Activated T-helper 9 cell treated with anti-CD3 and anti-CD28 coated beads, Interleukin-2, amount 50 U/mL, for 16 hours (primary cell): ENCODE data around the gene PTPRF.

ENCODE experiments used
- DNase-seq: peaks from one replicate; pipeline ENCODE4 v3.0.0-alpha.2; 2020; ENCODE audit warnings: low read depth

PTPRF gene

DNA sequence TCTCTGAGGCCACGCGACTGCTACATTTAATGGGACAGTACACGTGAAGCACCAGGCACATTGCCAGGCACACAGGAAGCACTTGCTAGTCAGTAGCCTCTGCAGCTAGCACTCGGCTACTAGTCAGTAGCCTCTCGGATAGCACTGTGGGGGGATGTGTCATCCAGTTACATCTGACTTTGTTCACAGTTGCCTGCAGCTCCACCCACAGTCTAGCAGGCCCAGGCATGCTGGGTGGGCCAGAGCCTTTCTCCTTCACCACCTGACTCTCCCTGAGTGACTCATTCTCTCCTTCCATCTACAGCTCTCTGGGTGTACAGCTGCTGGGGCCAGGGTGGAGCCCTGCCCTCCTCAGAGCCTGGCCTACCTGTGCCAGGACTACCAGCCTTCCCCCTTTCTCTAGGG is 51.5 kb downstream of the PTPRF start:
- no peak for DNase-seq

DNA sequence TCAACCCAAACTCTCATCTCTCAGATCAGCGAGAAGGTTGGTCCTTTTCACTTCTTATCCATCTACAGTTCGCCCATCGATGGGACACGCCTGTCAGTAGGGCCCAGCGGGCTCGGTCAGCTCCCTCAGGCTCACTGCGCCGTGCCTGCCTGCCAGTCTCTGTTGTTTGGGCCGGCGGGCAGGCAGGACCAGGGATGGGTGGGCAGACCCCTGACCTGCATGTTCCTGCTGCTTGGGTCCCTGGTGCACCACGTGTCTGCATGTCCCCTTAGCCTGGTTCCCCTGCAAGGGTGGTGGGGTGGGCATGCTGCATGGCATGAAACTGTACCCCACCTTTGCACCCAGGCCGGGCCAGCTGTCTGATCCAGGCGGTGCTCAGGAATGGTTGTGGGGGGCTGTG is 52.4 kb downstream of the PTPRF start:
- no peak for DNase-seq

- DNase-seq = no peak
Observed at GRCh38 chr1:43584204-43584603, 53.5 kb downstream of the PTPRF start.

- DNase-seq = no peak
Observed at GRCh38 chr1:43585557-43585956, 54.9 kb downstream of the PTPRF start.

GRCh38 chr1:43586136-43586731 is 55.6 kb downstream of the PTPRF start:
- no peak for DNase-seq

DNA sequence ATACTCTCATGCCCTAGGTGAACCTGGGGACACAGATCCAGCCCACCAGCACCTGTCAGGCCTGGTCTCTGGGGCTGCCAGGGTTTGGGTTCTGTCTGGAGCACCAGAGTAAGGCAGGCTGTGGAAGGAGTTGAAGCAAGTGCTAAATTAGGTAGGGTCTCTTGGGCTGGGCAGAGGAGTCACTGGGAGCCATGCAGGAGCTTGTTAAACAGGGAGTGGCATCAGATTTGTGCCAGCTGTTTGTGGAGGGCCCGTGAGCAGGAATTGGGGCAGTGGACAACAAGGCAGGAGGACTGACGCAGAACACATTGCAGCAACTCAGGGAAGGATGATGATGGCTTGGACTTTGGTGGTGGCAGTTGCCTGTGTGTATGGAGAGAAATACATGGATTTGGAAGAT is 56.3 kb downstream of the PTPRF start:
- DNase-seq = no peak

- DNase-seq = no peak
Observed at GRCh38 chr1:43587594-43587993, 56.9 kb downstream of the PTPRF start.

- DNase-seq = no peak
Observed at GRCh38 chr1:43588592-43588991, 57.9 kb downstream of the PTPRF start.

- DNase-seq = no peak
Observed at GRCh38 chr1:43590388-43590925, 59.8 kb downstream of the PTPRF start.

DNA sequence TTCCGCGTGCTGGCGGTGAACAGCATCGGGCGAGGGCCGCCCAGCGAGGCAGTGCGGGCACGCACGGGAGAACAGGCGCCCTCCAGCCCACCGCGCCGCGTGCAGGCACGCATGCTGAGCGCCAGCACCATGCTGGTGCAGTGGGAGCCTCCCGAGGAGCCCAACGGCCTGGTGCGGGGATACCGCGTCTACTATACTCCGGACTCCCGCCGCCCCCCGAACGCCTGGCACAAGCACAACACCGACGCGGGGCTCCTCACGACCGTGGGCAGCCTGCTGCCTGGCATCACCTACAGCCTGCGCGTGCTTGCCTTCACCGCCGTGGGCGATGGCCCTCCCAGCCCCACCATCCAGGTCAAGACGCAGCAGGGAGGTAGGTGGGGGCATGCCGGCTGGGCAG is 60.5 kb downstream of the PTPRF start:
- DNase-seq = no peak

DNA sequence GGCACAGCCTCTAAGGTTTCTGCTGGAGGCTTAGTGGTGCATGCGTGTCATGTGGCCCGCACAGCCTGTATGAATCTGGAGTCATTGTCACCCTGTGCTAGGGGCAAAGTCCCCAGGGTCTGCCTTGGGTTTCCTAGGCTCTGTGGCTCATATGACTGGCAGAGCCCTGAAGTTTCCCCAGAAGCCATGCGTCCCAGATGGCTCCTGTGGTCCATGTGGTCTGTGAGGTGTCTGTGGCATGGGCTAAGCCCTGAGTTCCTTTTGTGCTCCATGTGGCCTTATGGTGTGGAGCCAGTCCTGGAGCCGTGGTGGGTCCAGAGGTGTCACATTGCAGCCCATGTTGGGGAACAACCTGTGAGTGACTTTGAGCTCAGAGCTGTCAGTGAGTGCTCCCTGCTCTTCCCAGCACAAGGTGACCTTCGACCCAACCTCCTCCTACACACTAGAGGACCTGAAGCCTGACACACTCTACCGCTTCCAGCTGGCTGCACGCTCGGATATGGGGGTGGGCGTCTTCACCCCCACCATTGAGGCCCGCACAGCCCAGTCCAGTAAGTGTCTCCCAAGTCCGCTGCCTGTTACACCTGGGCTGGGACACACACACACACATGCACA is 61.5 kb downstream of the PTPRF start:
- no peak for DNase-seq

- no peak for DNase-seq
Observed at GRCh38 chr1:43592974-43593683, 62.4 kb downstream of the PTPRF start.

DNA sequence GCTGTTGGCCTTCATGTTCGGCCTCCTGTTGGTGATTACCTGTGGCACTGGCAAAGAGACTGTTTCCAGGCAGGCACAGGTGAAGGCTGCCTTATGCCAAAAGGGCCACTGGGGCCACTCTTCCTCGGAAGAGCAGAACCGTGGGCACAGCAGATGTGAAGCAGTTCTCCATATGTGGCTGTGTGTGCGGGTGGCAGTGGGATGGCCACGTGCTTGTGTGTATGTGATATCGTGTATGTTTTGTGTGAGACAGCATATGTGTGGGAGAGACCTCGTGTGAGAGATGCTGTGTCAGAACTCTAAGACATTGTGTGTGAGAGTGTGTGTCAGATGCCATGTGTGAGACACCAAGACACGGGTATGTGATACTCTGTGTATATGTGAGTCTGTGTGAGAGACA is 65.9 kb downstream of the PTPRF start:
- no peak for DNase-seq

- no peak for DNase-seq
Observed at GRCh38 chr1:43597028-43597427, 66.3 kb downstream of the PTPRF start.

DNA sequence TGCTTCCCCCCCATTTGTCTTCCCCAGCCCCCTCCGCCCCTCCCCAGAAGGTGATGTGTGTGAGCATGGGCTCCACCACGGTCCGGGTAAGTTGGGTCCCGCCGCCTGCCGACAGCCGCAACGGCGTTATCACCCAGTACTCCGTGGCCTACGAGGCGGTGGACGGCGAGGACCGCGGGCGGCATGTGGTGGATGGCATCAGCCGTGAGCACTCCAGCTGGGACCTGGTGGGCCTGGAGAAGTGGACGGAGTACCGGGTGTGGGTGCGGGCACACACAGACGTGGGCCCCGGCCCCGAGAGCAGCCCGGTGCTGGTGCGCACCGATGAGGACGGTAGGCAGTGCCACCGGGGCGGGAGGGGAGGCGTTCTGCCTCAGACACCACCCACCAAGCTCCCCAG is 67.0 kb downstream of the PTPRF start:
- DNase-seq = no peak

GRCh38 chr1:43598622-43599021 is 67.9 kb downstream of the PTPRF start:
- DNase-seq = no peak

- DNase-seq = no peak
Observed at GRCh38 chr1:43600033-43601020, 69.6 kb downstream of the PTPRF start.

DNA sequence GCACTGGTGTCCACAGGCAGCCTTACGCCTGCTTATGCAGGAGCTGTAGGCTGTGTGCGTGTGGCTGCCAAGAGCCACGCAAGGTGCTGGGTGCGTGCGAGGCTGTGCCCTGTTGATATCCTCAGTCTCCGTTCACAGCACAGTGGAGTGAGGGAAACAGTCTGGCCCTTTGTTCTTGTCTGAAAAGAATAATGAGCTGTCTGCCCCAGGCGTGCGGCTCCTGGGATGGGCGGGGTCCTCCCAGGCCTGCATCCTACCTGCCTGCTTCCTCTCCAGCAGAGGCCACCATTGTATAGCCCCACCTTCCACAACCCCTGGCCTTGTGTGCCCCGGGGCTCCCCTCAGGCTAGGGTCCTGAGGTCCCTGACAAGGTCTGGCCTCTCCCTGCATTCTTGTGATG is 72.3 kb downstream of the PTPRF start:
- no peak for DNase-seq

DNA sequence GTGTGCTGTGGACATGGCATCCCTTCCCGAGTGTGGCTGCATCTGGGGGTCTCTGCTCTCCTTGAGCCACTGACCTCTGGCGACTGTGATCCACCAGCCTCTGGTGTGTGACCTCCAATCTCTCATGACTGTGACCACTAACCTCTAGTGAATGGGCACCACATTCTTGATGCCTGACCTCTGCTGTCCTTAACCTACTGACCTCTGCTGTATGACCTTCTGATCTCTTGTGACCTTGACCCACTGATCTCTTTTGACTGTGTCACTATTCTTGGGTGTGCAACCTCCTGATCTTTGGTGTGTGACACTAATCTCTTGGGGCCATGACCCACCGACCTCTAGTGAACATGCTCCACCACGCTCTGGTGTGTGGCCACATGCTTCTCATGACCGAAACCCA is 73.5 kb downstream of the PTPRF start:
- DNase-seq = no peak

GRCh38 chr1:43605157-43605556 is 74.5 kb downstream of the PTPRF start:
- no peak for DNase-seq

DNA sequence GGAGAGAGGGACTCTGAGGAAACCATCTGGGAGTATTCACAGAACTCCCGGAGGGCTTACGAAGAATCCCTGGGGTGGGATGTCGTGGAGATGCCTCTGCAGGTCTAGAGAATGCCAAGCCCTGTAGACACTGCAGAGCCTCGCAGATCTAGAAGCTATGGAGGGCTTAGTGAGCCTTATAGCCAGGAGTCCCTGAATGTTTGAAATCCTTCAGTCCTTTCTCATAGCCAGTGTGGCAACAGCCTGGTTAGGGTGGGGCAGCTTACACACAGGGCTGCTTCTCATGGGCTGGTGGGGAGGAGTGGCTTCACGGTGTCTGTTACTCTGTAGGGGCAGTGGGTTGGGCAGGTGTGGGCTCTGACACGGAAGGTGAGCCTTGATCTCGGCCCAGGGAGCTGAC is 75.1 kb downstream of the PTPRF start:
- no peak for DNase-seq

- DNase-seq = no peak
Observed at GRCh38 chr1:43606624-43607023, 75.9 kb downstream of the PTPRF start.
